Measurements from ENCODE around the gene SHB. TPM values are rescaled to one million over a fixed set of nuclear protein-coding genes. Genes with fewer than 3 reads are reported as not detected.

Gene SHB
- total RNA-seq, 1 experiment from 2014 or later = 28.7 TPM

DNA sequence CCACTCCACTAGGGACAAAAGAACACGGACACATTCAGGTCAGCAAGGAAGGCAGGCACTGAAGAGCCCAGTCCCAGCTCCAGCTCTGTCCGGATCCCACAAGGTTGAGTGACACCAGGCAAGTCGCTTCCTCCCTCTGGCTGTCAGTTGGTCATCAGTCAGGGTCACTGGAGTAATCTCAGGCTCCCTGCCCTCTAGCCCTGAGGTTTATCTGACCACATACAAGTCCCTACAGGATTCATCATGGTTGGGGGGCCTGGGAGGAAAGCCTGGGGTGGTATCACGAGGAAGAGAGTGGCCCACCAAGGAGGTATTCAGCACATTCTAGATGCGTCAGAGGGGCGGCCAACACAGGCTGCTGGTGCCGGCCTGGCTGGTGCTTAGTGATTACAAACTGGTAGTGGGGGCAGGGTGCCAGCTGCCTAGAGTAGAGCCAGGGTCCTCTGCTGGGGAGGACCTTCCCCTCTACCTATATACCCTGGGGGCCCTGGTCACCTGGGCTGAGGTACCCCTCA lies 81.5 kb downstream of the SHB start:
- TF ChIP-seq CEBPB (IDR thresholded peaks at IDR 0.05; ENCODE audit: low read depth) (no peak), SP1 (IDR thresholded peaks at IDR 0.05; ENCODE audit: low read depth) (no peak), POLR2AphosphoS5 (IDR thresholded peaks at IDR 0.05; ENCODE audit: low read depth, low read length) (no peak), ZBTB33 (IDR thresholded peaks at IDR 0.05; ENCODE audit: extremely low read depth, insufficient replicate concordance, low read length) (no peak), POLR2A (IDR thresholded peaks at IDR 0.05; ENCODE audit: borderline replicate concordance, extremely low read depth, insufficient read depth, insufficient read length) (no peak), CTCF (IDR thresholded peaks at IDR 0.05 in 2 of 3, conservative IDR thresholded peaks at IDR 0.05 in 1 of 3; ENCODE audit: borderline replicate concordance in 1 of 3, insufficient read depth in 1 of 3, low read depth in 2 of 3, low read length in 2 of 3) (no peak), ELF1 (IDR thresholded peaks at IDR 0.05; ENCODE audit: borderline replicate concordance, low read depth) (no peak), EZH2 (IDR thresholded peaks at IDR 0.05) (no peak), CBX3 (IDR thresholded peaks at IDR 0.05; ENCODE audit: low read depth) (no peak), ZFX (IDR thresholded peaks at IDR 0.05) (no peak), RAD21 (IDR thresholded peaks at IDR 0.05; ENCODE audit: low read depth) (no peak), SRF (IDR thresholded peaks at IDR 0.05; ENCODE audit: low read depth) (no peak), EGR1 (IDR thresholded peaks at IDR 0.05; ENCODE audit: low read depth) (no peak), ZNF274 (IDR thresholded peaks at IDR 0.05; ENCODE audit: low read depth, low read length) (no peak), JUND (IDR thresholded peaks at IDR 0.05) (no peak), FOSL1 (IDR thresholded peaks at IDR 0.05; ENCODE audit: low read depth) (no peak), TCF7L2 (IDR thresholded peaks at IDR 0.05; ENCODE audit: borderline replicate concordance, extremely low read depth, insufficient read depth, insufficient read length) (no peak)
- TF ChIP-seq, protein P1, sequence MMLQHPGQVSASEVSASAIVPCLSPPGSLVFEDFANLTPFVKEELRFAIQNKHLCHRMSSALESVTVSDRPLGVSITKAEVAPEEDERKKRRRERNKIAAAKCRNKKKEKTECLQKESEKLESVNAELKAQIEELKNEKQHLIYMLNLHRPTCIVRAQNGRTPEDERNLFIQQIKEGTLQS (IDR thresholded peaks at IDR 0.05) = no peak
- Histone ChIP-seq H3K4me3 (replicated peaks in 1 of 2; ENCODE audit: low read depth in 1 of 2, low read length in 2 of 2) (no peak overlapping the region), H3K79me2 (ENCODE audit: insufficient read depth, low read length) (peaks cover 70% of the 10 kb centered on the region), H3K27ac (ENCODE audit: low read depth, low read length) (no peak overlapping the region), H3K36me3 (ENCODE audit: control insufficient read depth in 1 of 2, insufficient read depth in 2 of 2, low read length in 2 of 2) (no peaks in the 10 kb centered on the region), H3K4me2 (ENCODE audit: low read length) (no peak overlapping the region), H3K9ac (ENCODE audit: low read length) (no peak overlapping the region), H4K20me1 (ENCODE audit: insufficient read depth) (no peaks in the 10 kb centered on the region), H3K9me3 (ENCODE audit: control insufficient read depth in 1 of 2, insufficient read depth in 1 of 2, low read depth in 1 of 2, low read length in 2 of 2) (no peaks in the 10 kb centered on the region), H3K4me1 (ENCODE audit: control insufficient read depth in 1 of 2, insufficient read depth in 2 of 2, low read length in 2 of 2) (peaks cover 25 to 26% of the 10 kb centered on the region in 2 experiments), H3K27me3 (ENCODE audit: insufficient read depth, low read length) (no peaks in the 10 kb centered on the region), H3K9me2 (ENCODE audit: insufficient read depth) (no peaks in the 10 kb centered on the region), H2AFZ (ENCODE audit: low read depth, low read length, poor library complexity, severe bottlenecking) (no peak overlapping the region)
- ATAC-seq (no peak), DNase-seq (ENCODE audit: low read depth, low spot score) (no peak)
- ChIA-PET CTCF (no interaction called here), RAD21 (ENCODE audit: low non-redundant PET in 1 of 2, low total read pairs in 2 of 2, uncharacterized antibody in 2 of 2, unreplicated experiment in 2 of 2) (no interaction called here), POLR2A (no interaction called here)
- BruUV-seq (replicated peaks) = no TSS peak
- intact Hi-C loops (cut with micrococcal nuclease) = no loop called here
